D721Med (cell line): ENCODE measurements around the gene DDX20.

ENCODE experiments used
- DNase-seq: peaks from one replicate; pipeline ENCODE4 v3.0.0; 2011; ENCODE audit warnings: low spot score; ENCODE audit not compliant: insufficient read length
- FAIRE-seq: peaks from 2 replicates; lab custom pipeline; 2011; peaks lifted over from hg19 to GRCh38; lab: Jason Lieb, UNC
- CTCF ChIP-seq: IDR thresholded peaks from 2 replicates; pipeline ENCODE4 v1.5.1; 2012; ENCODE audit warnings: mild to moderate bottlenecking, control low read depth; ENCODE audit not compliant: insufficient read depth; ENCODE audit errors: missing control alignments

The DDX20 gene

DNA sequence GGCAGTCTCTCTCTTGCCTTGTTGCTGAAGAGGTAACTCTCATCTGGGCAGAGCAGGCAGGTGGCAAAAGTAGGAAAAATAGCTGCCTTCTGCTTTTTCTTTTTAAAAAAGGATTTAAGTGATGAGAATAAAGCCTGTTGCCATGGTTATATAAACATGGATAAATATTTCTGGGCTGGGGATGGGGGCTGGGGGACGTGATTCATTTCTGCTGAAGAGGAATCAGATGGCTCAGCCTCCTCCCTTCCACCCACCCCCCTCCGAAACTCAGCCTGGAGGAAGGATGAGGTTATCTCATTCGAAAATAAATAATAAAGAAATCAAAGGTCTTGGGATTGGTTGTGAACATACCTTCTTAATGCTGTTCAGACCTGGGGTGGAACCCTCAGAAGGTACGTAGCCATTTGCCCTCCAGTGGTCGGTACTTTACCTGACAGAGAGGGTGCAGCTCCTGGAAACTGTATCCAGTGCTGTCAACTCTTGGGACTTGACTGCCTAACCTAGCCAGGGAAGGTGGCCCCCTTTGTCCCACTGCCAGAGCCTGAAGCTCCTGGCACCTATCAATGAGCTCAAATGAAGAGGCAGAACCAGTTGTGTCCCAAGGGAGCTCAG is 12.7 kb upstream of the DDX20 start:
- DNase-seq (no peak), FAIRE-seq (no peak)
- TF ChIP-seq CTCF: no peak

DNA sequence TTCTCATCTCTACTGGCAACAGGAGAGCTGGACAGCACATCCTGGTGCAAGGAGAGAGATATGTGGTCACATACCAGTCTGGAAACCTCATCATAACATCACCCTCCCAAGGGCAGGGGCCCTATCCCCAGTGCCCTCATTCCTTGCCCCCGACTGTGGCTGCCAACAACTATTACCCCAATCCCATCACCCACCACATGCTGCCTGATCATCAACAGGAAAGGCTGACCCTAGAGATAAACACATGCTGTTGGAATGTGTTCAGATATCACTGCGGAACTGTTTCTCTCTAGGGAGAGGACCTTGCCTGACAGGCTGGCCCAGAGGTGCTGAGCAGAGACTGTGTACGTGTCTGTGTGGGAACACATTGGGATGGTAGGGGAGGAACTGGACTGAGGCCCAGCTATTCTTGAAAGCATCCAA is 12.0 kb upstream of the DDX20 start:
- no peak for TF ChIP-seq CTCF
- FAIRE-seq (no peak), DNase-seq (no peak)

DNA sequence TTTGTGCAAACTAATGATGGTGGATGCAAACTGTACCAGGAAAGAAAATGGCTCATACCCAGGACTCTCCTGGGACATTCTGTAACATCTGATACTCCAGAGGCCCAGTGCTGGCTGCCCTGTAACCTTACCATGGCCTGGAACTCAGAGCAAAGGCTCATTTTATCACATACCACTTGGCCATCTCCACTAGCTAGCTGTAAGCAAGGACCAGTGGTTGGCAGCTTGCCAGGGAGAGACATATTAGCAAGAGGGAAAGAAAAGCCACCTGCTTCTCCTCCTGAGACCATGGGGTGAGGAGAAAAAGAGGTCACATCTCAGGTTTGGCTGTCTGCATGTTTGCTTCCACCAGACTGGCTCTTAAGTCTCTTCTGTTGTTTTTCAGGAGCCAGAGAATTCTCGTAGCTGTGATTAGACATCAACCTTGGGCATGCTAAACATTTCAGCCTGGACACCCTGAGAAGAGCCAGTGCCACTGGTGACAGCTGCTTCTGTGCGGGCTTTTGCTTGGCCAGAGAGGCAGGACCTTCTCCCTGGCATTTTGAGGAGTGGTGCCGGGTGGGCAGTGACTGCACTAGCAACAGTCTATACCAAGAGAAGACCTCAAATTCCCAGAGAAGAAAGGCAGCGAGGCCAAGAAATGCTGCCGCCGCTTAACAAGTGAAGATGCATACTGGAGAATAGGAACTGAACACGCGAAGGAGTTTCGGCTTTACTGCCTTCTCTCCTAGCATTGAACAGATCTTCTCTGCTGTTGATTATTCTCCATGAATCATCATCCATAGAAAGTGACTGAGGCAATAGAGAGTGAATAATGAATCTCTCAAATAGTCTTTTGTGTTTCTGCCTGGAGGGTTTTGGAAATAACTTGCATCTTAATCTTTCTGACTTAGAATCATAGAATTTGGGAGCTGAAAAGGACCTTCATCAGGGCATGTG is 9.8 kb upstream of the DDX20 start:
- DNase-seq: no peak

DNA sequence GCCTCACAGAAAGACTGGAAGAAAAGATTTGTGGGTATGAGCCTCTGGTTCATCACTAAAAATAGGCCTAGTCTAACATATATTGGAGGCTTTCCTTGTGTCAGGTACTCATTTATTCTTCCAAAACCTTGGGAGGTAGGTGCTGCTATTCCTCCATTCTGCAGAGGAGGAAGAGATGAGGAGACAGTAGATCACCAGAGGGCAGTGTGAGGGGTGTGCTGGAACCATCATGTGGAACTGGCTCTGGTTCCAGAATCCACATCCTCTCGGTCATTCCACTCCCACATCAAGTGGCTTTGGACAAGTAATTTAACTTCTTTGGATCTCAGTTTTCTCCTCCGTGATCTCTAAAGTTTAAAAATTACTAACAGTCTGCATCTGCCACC is 9.1 kb upstream of the DDX20 start:
- DNase-seq (no peak), FAIRE-seq (no peak)
- no peak for TF ChIP-seq CTCF

More for the DNA sequence above, 9.8 kb upstream of the DDX20 start:
- FAIRE-seq: no peak
- no peak for TF ChIP-seq CTCF

GRCh38 chr1:111747282-111747734 is 8.4 kb upstream of the DDX20 start:
- DNase-seq (no peak), FAIRE-seq (no peak)
- TF ChIP-seq CTCF: peak; percentile 77

DNA sequence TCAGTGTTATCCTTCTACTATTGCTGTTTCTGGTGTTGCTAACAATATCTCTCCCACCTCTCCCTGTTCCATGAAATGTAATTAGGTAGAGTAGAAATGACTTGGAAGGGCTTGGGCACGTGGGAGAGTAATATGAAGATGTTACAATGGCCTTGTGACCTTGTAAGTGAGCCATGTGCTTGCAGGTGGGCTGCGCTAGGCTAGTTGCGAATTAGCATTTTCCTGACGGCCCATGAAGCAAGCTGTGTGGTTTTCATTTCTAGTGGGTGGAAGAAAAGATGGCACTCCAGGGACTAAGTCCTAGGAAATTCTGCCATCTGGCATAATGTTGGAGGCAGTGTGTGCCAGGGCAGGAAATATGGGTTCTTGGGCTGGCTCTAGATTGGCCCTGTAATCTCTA is 7.8 kb upstream of the DDX20 start:
- no peak for DNase-seq
- TF ChIP-seq CTCF: no peak
- FAIRE-seq: no peak
